Ovary (tissue), 9 donors: ENCODE data around the gene HMCES. TPM values are rescaled to one million over a fixed set of nuclear protein-coding genes. Genes with fewer than 3 reads are reported as not detected.

Experiments used
- DNase-seq, 5 donors: peaks; one replicate each; pipeline ENCODE4 v3.0.0-alpha.2; 2019 to 2020
- H3K27ac ChIP-seq, 2 donors: fragments of 200-600 bp; one replicate each; pipeline versions ENCODE4 v1.5.1 to v1.8.0; 2019 to 2022
- H3K27me3 ChIP-seq: fragments of 200-600 bp; one replicate; pipeline ENCODE4 v1.8.0; 2022
- H3K36me3 ChIP-seq: fragments of 200-600 bp; sonication (generic); one replicate; pipeline ENCODE4 v1.5.1; 2019
- H3K4me1 ChIP-seq: one replicate; pipeline ENCODE4 v1.8.1; 2013; ENCODE audit warnings: mild to moderate bottlenecking, moderate library complexity; ENCODE audit not compliant: insufficient read depth
- H3K4me3 ChIP-seq: fragments of 200-600 bp; sonication (generic); one replicate; pipeline ENCODE4 v1.5.1; 2017
- H3K9me3 ChIP-seq, 2 donors: fragments of 200-600 bp in 1 of 2; sonication (generic) in 1 of 2; one replicate each; pipeline versions ENCODE4 v1.5.1 to v1.8.1; 2013 to 2019; ENCODE audit warnings: mild to moderate bottlenecking in 1 of 2, moderate library complexity in 1 of 2
- EP300 ChIP-seq: sonication (generic); formaldehyde crosslinking; IDR thresholded peaks from one replicate; pipeline ENCODE4 v1.6.1; 2017; ENCODE audit warnings: antibody characterized with exemption
- POLR2A ChIP-seq: fragments of 450-650 bp; IDR thresholded peaks from one replicate; pipeline ENCODE4 v1.6.1; 2017; ENCODE audit warnings: antibody characterized with exemption, mild to moderate bottlenecking, moderate library complexity
- WGBS, 3 donors: extraction: QIAGEN DNeasy Blood & Tissue Kit in 1 of 3; methylation state at CpG; one replicate each; pipeline versions ENCODE4 v1.1.5 to v1.1.7; 2013 to 2017; 5-methylcytosine and 5-hydroxymethylcytosine counted together
- intact Hi-C, 4 donors: fragments of 100-400 bp; cut with DNase I; formaldehyde crosslinking; loops; one replicate each; pipeline versions ENCODE4 v1.11.0 to v1.15.1; 2022 to 2023
- polyA plus RNA-seq, 2 donors: library from polyadenylated mRNA; stranded (reverse); fragments of 200-250 nt in 1 of 2; fragments of 350-450 nt in 1 of 2; fragmentation: Illumina TruSeq in 1 of 2; extraction: RNeasy Lipid Tissue Mini Kit (QIAGEN cat#74804) in 1 of 2; gene quantifications; one replicate each; pipeline ENCODE4 v1.2.3, GENCODE V29; 2013 to 2014
- total RNA-seq, 7 donors: library from RNA; depleted of rRNA in 2 of 7; stranded (reverse); fragments of >200 nt in 2 of 7; fragmentation: NEBNext Ultra II Directional in 3 of 7; extraction: Animal tissue kit (Norgen Biotek cat#: 25700) in 3 of 7; gene quantifications; one replicate each; pipeline versions ENCODE4 v1.1.0 to v1.2.4, GENCODE V29; 2016 to 2023
- TF ChIP-seq, protein P1 (sequence below), 3 donors: fragments of 450-650 bp in 2 of 3; fragments of 200-600 bp in 1 of 3; IDR thresholded peaks; one replicate each; pipeline versions ENCODE4 v1.5.1 to v1.8.0; 2016 to 2022; ENCODE audit warnings: antibody characterized with exemption in 3 of 3, mild to moderate bottlenecking in 1 of 3
- donor health status: DM: no; HTN: no; CAD: no; lungs with moderate emphysema.
- donor health status: DM: no; HTN: no; CAD: no.
- donor health status: Bipolar disorder and iron deficiency.
- donor health status: DM: yes; HTN: yes; CAD: no.
- donor health status: DM: no; HTN: no; CAD: no.
- donor health status: DM: yes; HTN: yes; CAD: no.

HMCES gene
- total and polyA plus RNA-seq, 9 donors, result 15.5 to 44.5 (median 35.2) TPM

DNA sequence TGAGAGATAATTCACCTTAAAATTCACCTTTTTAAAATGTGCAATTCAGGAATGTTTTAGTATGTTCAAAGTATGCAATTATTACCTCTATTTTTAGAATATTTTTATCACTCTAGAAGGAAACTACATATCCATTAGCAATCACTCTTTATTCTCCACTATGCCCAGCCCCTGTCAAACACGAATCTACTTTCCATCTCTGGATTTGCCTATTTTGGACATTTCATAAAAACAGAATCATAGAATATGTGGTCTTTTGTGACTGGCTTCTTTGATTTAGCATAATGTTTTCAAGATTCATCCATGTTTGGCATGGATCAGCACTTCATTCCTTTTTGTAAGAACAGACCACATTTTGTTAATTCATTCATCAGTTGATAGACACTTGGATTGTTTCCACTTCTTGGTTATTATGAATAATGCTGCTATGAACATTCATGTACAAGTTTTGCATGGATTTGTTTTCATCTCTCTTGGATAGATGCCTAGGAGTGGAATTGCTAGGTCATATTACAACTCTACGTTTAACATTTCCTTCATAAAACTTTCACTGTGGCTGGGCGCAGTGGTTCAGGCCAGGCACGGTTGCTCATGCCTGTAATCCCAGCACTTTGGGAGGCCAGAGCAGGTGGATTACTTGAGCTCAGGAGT lies 12.7 kb downstream of the HMCES start:
- no peaks in the 10 kb centered on the region for H3K27me3 ChIP-seq
- 38 to 45% (median 41%) methylated on average over 4 of the region's 4 CpGs for WGBS, 3 donors
- no peak for DNase-seq
- no peaks in the 10 kb centered on the region for H3K4me1 ChIP-seq
- TF ChIP-seq POLR2A, result no peak
- no peak for TF ChIP-seq EP300
- TF ChIP-seq, protein P1, sequence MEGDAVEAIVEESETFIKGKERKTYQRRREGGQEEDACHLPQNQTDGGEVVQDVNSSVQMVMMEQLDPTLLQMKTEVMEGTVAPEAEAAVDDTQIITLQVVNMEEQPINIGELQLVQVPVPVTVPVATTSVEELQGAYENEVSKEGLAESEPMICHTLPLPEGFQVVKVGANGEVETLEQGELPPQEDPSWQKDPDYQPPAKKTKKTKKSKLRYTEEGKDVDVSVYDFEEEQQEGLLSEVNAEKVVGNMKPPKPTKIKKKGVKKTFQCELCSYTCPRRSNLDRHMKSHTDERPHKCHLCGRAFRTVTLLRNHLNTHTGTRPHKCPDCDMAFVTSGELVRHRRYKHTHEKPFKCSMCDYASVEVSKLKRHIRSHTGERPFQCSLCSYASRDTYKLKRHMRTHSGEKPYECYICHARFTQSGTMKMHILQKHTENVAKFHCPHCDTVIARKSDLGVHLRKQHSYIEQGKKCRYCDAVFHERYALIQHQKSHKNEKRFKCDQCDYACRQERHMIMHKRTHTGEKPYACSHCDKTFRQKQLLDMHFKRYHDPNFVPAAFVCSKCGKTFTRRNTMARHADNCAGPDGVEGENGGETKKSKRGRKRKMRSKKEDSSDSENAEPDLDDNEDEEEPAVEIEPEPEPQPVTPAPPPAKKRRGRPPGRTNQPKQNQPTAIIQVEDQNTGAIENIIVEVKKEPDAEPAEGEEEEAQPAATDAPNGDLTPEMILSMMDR (IDR thresholded peaks at IDR 0.05), result no peak
- no peaks in the 10 kb centered on the region for H3K36me3 ChIP-seq
- H3K4me3 ChIP-seq, result no peak overlapping the region
- no peaks in the 10 kb centered on the region for H3K9me3 ChIP-seq
- no peak overlapping the region for H3K27ac ChIP-seq
- intact Hi-C loops, result no loop called here

DNA sequence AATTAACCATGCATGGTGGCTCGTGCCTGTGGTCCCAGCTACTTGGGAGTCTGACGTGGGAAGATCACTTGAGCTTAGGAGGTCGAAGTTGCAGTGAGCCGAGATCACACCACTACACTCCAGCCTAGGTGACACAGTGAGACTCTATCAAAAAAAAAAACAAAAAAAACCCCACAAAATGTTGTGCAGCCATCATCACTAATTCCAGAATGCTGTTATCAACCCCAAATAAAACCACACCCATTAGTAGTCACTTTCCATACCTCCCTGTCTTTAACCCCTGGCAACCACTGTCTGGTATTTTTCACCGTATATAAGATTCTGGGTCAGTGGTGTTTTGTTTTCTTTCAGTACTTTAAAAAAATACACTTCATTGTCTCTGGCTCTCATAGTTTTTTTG lies 16.6 kb downstream of the HMCES start:
- H3K27me3 ChIP-seq, result no peaks in the 10 kb centered on the region
- no peak overlapping the region for H3K27ac ChIP-seq
- no peak overlapping the region for H3K4me3 ChIP-seq
- no peak for TF ChIP-seq EP300
- no peak for TF ChIP-seq POLR2A
- TF ChIP-seq, protein P1 (IDR thresholded peaks at IDR 0.05), result no peak
- H3K9me3 ChIP-seq, result no peaks in the 10 kb centered on the region
- 90 to 93% (median 90%) methylated on average over 5 of the region's 5 CpGs for WGBS, 3 donors
- no peaks in the 10 kb centered on the region for H3K36me3 ChIP-seq
- no peak for DNase-seq
- H3K4me1 ChIP-seq, result no peaks in the 10 kb centered on the region
- intact Hi-C loops, result no loop called here

DNA sequence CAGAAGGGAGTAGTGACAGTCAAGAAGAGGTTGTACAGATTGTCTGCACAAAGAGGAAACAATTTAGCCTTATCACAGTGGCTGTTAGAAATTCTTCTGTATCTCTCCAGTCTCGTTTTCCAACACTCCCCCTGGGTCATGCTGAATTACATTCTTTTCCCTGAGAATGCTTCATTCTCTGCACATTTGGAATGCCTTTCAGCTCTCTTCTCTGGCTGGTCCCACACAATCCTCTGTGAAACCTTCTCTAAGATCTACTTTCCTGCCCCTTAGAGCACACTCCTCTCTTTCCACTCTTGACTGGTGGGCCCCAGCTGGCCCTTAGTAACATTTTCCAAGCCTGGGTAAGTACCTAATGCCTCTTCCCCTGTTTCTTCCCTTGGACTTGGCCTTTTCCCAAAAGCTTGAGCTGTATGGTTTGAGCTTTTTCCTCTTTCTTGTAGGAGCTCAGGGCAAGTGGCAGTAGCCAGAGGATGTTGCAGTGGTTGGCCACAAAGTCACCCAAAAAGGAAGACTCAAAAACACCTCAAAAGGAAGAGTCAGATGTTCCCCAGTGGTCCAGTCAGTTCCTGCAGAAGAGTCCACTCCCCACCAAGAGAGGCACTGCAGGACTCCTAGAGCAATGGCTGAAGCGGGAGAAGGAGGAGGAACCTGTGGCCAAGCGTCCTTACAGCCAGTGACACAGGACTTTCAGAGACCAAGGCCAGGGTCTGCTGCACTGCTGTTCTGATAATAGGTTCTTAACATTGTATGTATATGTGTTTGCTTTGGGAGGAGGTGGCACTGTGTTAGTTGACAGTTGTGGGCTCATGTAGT lies 25.7 kb downstream of the HMCES start:
- Histone ChIP-seq H3K27me3 (no peaks in the 10 kb centered on the region), H3K27ac (peak overlapping the region in 1 of 2 donors; percentile 79), H3K36me3 (no peaks in the 10 kb centered on the region), H3K9me3 (no peaks in the 10 kb centered on the region), H3K4me1 (no peaks in the 10 kb centered on the region), H3K4me3 (no peak overlapping the region)
- TF ChIP-seq EP300, result no peak
- TF ChIP-seq, protein P1 (IDR thresholded peaks at IDR 0.05), result no peak
- 60 to 62% (median 62%) methylated on average over 3 of the region's 3 CpGs for WGBS, 3 donors
- DNase-seq, result no peak
- intact Hi-C loops, result no loop called here

DNA sequence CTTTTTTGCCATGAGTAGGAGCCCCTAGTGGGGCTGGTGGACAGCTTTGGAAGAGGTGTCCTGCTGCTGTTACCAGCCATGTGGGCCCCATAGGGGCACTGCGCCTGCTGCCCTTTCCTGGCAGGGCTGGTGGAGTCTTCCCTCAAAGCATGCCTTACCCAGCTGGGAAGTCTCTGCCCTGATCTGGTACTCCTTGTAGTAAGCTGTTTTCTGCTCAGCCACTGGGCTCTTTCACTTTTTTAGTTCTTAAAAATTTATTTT lies 26.2 kb downstream of the HMCES start:
- TF ChIP-seq, protein P1 (IDR thresholded peaks at IDR 0.05), result no peak
- no peak for TF ChIP-seq POLR2A
- no peak for TF ChIP-seq EP300
- no peak overlapping the region for H3K4me3 ChIP-seq
- H3K9me3 ChIP-seq, result no peaks in the 10 kb centered on the region
- no peaks in the 10 kb centered on the region for H3K36me3 ChIP-seq
- intact Hi-C loops, result no loop called here
- H3K4me1 ChIP-seq, result no peaks in the 10 kb centered on the region
- no peak for DNase-seq
- WGBS, 3 donors, result 88 to 95% (median 90%) methylated on average over 1 of the region's 1 CpG
- H3K27me3 ChIP-seq, result no peaks in the 10 kb centered on the region
- H3K27ac ChIP-seq, result peak overlapping the region in 1 of 2 donors; percentile 79
